ENCODE measurements around the gene CD48.
"Not testable (repeated sequence)": the region's sequence is repeated elsewhere in the genome, so short reads cannot be mapped to it uniquely, and the experiment has no call there.

Gene CD48

GRCh38 chr1:160710517-160711252 is 937 bp downstream of the CD48 start:
- Histone ChIP-seq H3K4me1 (ENCODE audit: control insufficient read depth, low read depth, low read length) (no peaks in the 10 kb centered on the region), H3K36me3 (ENCODE audit: control insufficient read depth, low read depth, low read length) (no peaks in the 10 kb centered on the region), H3K9ac (ENCODE audit: low read length) (no peak overlapping the region), H3K27me3 (ENCODE audit: control insufficient read depth, insufficient read depth, low read length) (no peaks in the 10 kb centered on the region), H3K9me3 (ENCODE audit: control insufficient read depth, low read depth, low read length) (no peaks in the 10 kb centered on the region), H3K4me3 (ENCODE audit: low read length) (no peak overlapping the region), H3K27ac (ENCODE audit: low read length) (no peak overlapping the region)

- H3K9me3 ChIP-seq (ENCODE audit: control insufficient read depth, low read depth, low read length): no peaks in the 10 kb centered on the region
- no peak overlapping the region for H3K4me3 ChIP-seq (ENCODE audit: low read length)
- H3K9ac ChIP-seq (ENCODE audit: low read length): no peak overlapping the region
- H3K36me3 ChIP-seq (ENCODE audit: control insufficient read depth, low read depth, low read length): no peaks in the 10 kb centered on the region
- H3K27me3 ChIP-seq (ENCODE audit: control insufficient read depth, insufficient read depth, low read length): no peaks in the 10 kb centered on the region
- no peak overlapping the region for H3K27ac ChIP-seq (ENCODE audit: low read length)
- H3K4me1 ChIP-seq (ENCODE audit: control insufficient read depth, low read depth, low read length): no peaks in the 10 kb centered on the region
Measured at GRCh38 chr1:160709715-160710114, 1.9 kb downstream of the CD48 start.

GRCh38 chr1:160708801-160709200 is 2.8 kb downstream of the CD48 start:
- Histone ChIP-seq H3K36me3 (ENCODE audit: control insufficient read depth, low read depth, low read length) (no peaks in the 10 kb centered on the region), H3K27ac (ENCODE audit: low read length) (no peak overlapping the region), H3K27me3 (ENCODE audit: control insufficient read depth, insufficient read depth, low read length) (no peaks in the 10 kb centered on the region), H3K4me1 (ENCODE audit: control insufficient read depth, low read depth, low read length) (no peaks in the 10 kb centered on the region), H3K9ac (ENCODE audit: low read length) (no peak overlapping the region), H3K9me3 (ENCODE audit: control insufficient read depth, low read depth, low read length) (no peaks in the 10 kb centered on the region), H3K4me3 (ENCODE audit: low read length) (no peak overlapping the region)

- H3K9me3 ChIP-seq (ENCODE audit: control insufficient read depth, low read depth, low read length): no peaks in the 10 kb centered on the region
- no peaks in the 10 kb centered on the region for H3K4me1 ChIP-seq (ENCODE audit: control insufficient read depth, low read depth, low read length)
- no peak overlapping the region for H3K4me3 ChIP-seq (ENCODE audit: low read length)
- H3K27ac ChIP-seq (ENCODE audit: low read length): no peak overlapping the region
- no peak overlapping the region for H3K9ac ChIP-seq (ENCODE audit: low read length)
- no peaks in the 10 kb centered on the region for H3K27me3 ChIP-seq (ENCODE audit: control insufficient read depth, insufficient read depth, low read length)
- no peaks in the 10 kb centered on the region for H3K36me3 ChIP-seq (ENCODE audit: control insufficient read depth, low read depth, low read length)
Measured at GRCh38 chr1:160708118-160708517, 3.5 kb downstream of the CD48 start.

- no peak overlapping the region for H3K27ac ChIP-seq (ENCODE audit: low read length)
- H3K4me3 ChIP-seq (ENCODE audit: low read length): no peak overlapping the region
- no peaks in the 10 kb centered on the region for H3K27me3 ChIP-seq (ENCODE audit: control insufficient read depth, insufficient read depth, low read length)
- H3K36me3 ChIP-seq (ENCODE audit: control insufficient read depth, low read depth, low read length): no peaks in the 10 kb centered on the region
- no peak overlapping the region for H3K9ac ChIP-seq (ENCODE audit: low read length)
- H3K4me1 ChIP-seq (ENCODE audit: control insufficient read depth, low read depth, low read length): no peaks in the 10 kb centered on the region
- no peaks in the 10 kb centered on the region for H3K9me3 ChIP-seq (ENCODE audit: control insufficient read depth, low read depth, low read length)
Measured at GRCh38 chr1:160707236-160708064, 4.2 kb downstream of the CD48 start.

- Histone ChIP-seq H3K4me1 (ENCODE audit: control insufficient read depth, low read depth, low read length) (no peaks in the 10 kb centered on the region), H3K27me3 (ENCODE audit: control insufficient read depth, insufficient read depth, low read length) (no peaks in the 10 kb centered on the region), H3K9ac (ENCODE audit: low read length) (no peak overlapping the region), H3K9me3 (ENCODE audit: control insufficient read depth, low read depth, low read length) (no peaks in the 10 kb centered on the region), H3K4me3 (ENCODE audit: low read length) (no peak overlapping the region), H3K27ac (ENCODE audit: low read length) (no peak overlapping the region), H3K36me3 (ENCODE audit: control insufficient read depth, low read depth, low read length) (no peaks in the 10 kb centered on the region)
Measured at GRCh38 chr1:160706526-160707235, 4.9 kb downstream of the CD48 start.

GRCh38 chr1:160705742-160706141 is 5.9 kb downstream of the CD48 start:
- H3K4me3 ChIP-seq (ENCODE audit: low read length): no peak overlapping the region

GRCh38 chr1:160705212-160705621 is 6.4 kb downstream of the CD48 start:
- not testable (repeated sequence) for H3K9me3 ChIP-seq (ENCODE audit: control insufficient read depth, low read depth, low read length); H3K27ac ChIP-seq (ENCODE audit: low read length); H3K4me1 ChIP-seq (ENCODE audit: control insufficient read depth, low read depth, low read length); H3K4me3 ChIP-seq (ENCODE audit: low read length); H3K9ac ChIP-seq (ENCODE audit: low read length); H3K27me3 ChIP-seq (ENCODE audit: control insufficient read depth, insufficient read depth, low read length); H3K36me3 ChIP-seq (ENCODE audit: control insufficient read depth, low read depth, low read length)

More at GRCh38 chr1:160705742-160706141, 5.9 kb downstream of the CD48 start:
- no peak overlapping the region for H3K27ac ChIP-seq (ENCODE audit: low read length)
- H3K9me3 ChIP-seq (ENCODE audit: control insufficient read depth, low read depth, low read length): no peaks in the 10 kb centered on the region
- no peaks in the 10 kb centered on the region for H3K4me1 ChIP-seq (ENCODE audit: control insufficient read depth, low read depth, low read length)
- no peaks in the 10 kb centered on the region for H3K27me3 ChIP-seq (ENCODE audit: control insufficient read depth, insufficient read depth, low read length)
- no peaks in the 10 kb centered on the region for H3K36me3 ChIP-seq (ENCODE audit: control insufficient read depth, low read depth, low read length)
- no peak overlapping the region for H3K9ac ChIP-seq (ENCODE audit: low read length)

GRCh38 chr1:160704250-160704649 is 7.4 kb downstream of the CD48 start:
- H3K27me3 ChIP-seq (ENCODE audit: control insufficient read depth, insufficient read depth, low read length): no peaks in the 10 kb centered on the region
- H3K9ac ChIP-seq (ENCODE audit: low read length): no peak overlapping the region
- no peaks in the 10 kb centered on the region for H3K36me3 ChIP-seq (ENCODE audit: control insufficient read depth, low read depth, low read length)
- H3K27ac ChIP-seq (ENCODE audit: low read length): no peak overlapping the region
- no peaks in the 10 kb centered on the region for H3K4me1 ChIP-seq (ENCODE audit: control insufficient read depth, low read depth, low read length)
- H3K4me3 ChIP-seq (ENCODE audit: low read length): no peak overlapping the region
- no peaks in the 10 kb centered on the region for H3K9me3 ChIP-seq (ENCODE audit: control insufficient read depth, low read depth, low read length)

GRCh38 chr1:160702100-160702499 is 9.5 kb downstream of the CD48 start:
- Histone ChIP-seq H3K27ac (ENCODE audit: low read length) (no peak overlapping the region), H3K9ac (ENCODE audit: low read length) (no peak overlapping the region), H3K36me3 (ENCODE audit: control insufficient read depth, low read depth, low read length) (no peaks in the 10 kb centered on the region), H3K4me3 (ENCODE audit: low read length) (no peak overlapping the region), H3K27me3 (ENCODE audit: control insufficient read depth, insufficient read depth, low read length) (no peaks in the 10 kb centered on the region), H3K9me3 (ENCODE audit: control insufficient read depth, low read depth, low read length) (no peaks in the 10 kb centered on the region), H3K4me1 (ENCODE audit: control insufficient read depth, low read depth, low read length) (no peaks in the 10 kb centered on the region)

- not testable (repeated sequence) for H3K36me3 ChIP-seq (ENCODE audit: control insufficient read depth, low read depth, low read length); H3K4me1 ChIP-seq (ENCODE audit: control insufficient read depth, low read depth, low read length)
Measured at GRCh38 chr1:160692390-160692789, 19.2 kb downstream of the CD48 start.

More at GRCh38 chr1:160692390-160692789, 19.2 kb downstream of the CD48 start:
- H3K27me3 ChIP-seq (ENCODE audit: control insufficient read depth, insufficient read depth, low read length); H3K9ac ChIP-seq (ENCODE audit: low read length); H3K4me3 ChIP-seq (ENCODE audit: low read length); H3K9me3 ChIP-seq (ENCODE audit: control insufficient read depth, low read depth, low read length); H3K27ac ChIP-seq (ENCODE audit: low read length): not testable (repeated sequence)

Data from iPS-18a (cell line).